SU-DHL-6 (cell line): ENCODE data around the gene C19orf53.

Source experiments
- EZH2phosphoT487 ChIP-seq: fragments of 200-600 bp; sonication (generic), shearing (Covaris generic); conservative IDR thresholded peaks from 2 replicates; pipeline ENCODE4 v1.6.1; 2018; ENCODE audit warnings: mild to moderate bottlenecking, antibody characterized with exemption, low read length, moderate library complexity, mixed read lengths
- TF ChIP-seq, protein P1 (sequence below): fragments of 200-600 bp; sonication (generic); IDR thresholded peaks from one replicate; pipeline ENCODE4 v1.5.1; 2017; ENCODE audit warnings: antibody characterized with exemption, mild to moderate bottlenecking, low read length, moderate library complexity; ENCODE audit not compliant: insufficient read depth, poor library complexity, severe bottlenecking

DNA sequence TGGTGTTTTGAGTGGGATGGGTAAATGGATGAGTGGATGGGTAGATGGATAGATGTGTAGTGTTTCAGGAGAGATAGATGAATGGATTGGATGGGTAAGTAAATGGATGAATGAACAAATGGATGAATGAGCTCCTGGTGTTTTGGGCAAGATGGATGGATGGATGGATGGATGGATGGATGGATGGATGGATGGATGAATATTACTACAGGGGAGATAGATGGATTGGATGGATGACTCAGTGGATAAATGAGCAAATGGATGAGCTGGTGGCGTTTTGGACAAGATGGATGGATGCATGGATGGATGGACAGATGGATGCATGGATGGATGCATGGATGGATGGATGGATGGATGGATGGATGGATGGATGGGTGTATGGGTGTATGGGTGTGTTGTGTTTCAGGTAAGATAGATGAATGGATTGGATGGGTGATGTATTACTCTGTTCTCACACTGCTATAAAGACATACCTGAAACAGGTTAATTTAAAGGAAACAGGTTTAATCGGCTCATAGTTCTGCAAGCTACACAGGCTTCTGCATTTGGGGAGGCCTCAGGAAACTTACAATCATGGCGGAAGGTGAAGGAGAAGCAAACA, 33.3 kb downstream of the C19orf53 start:
- TF ChIP-seq, protein P1, sequence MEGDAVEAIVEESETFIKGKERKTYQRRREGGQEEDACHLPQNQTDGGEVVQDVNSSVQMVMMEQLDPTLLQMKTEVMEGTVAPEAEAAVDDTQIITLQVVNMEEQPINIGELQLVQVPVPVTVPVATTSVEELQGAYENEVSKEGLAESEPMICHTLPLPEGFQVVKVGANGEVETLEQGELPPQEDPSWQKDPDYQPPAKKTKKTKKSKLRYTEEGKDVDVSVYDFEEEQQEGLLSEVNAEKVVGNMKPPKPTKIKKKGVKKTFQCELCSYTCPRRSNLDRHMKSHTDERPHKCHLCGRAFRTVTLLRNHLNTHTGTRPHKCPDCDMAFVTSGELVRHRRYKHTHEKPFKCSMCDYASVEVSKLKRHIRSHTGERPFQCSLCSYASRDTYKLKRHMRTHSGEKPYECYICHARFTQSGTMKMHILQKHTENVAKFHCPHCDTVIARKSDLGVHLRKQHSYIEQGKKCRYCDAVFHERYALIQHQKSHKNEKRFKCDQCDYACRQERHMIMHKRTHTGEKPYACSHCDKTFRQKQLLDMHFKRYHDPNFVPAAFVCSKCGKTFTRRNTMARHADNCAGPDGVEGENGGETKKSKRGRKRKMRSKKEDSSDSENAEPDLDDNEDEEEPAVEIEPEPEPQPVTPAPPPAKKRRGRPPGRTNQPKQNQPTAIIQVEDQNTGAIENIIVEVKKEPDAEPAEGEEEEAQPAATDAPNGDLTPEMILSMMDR = no peak
- no peak for TF ChIP-seq EZH2phosphoT487
